Left ventricle myocardium inferior (tissue), 1 donor: ENCODE data around the gene PLIN4. TPM values are rescaled to one million over a fixed set of nuclear protein-coding genes. Genes with fewer than 3 reads are reported as not detected.
A peak's percentile ranks its signal among the peaks of the same experiment; 100 is the strongest.

Source experiments
- DNase-seq: peaks from one replicate; pipeline ENCODE4 v3.0.0-alpha.2; 2020
- H3K27ac ChIP-seq: fragments of 200-600 bp; replicated peaks from 2 replicates; pipeline ENCODE4 v1.8.0; 2021
- H3K27me3 ChIP-seq: fragments of 200-600 bp; 2 replicates; pipeline ENCODE4 v1.8.0; 2021; ENCODE audit warnings: low read depth
- H3K36me3 ChIP-seq: fragments of 200-600 bp; 2 replicates; pipeline ENCODE4 v1.8.0; 2021
- H3K4me1 ChIP-seq: fragments of 200-600 bp; 2 replicates; pipeline ENCODE4 v1.8.0; 2021
- H3K4me3 ChIP-seq: fragments of 200-600 bp; 2 replicates; pipeline ENCODE4 v1.8.0; 2021; ENCODE audit warnings: mild to moderate bottlenecking, moderate library complexity
- H3K9me3 ChIP-seq: fragments of 200-600 bp; replicated peaks from 2 replicates; pipeline ENCODE4 v1.8.0; 2021
- CTCF ChIP-seq: fragments of 200-600 bp; IDR thresholded peaks from 2 replicates; pipeline ENCODE4 v1.8.0; 2021; ENCODE audit warnings: antibody characterized with exemption, mild to moderate bottlenecking, borderline replicate concordance
- intact Hi-C: fragments of 100-400 bp; cut with micrococcal nuclease; formaldehyde crosslinking; loops from one replicate; pipeline ENCODE4 v1.11.0; 2022
- total RNA-seq: library from RNA; stranded (reverse); fragmentation: NEBNext Ultra II Directional; extraction: Animal tissue kit (Norgen Biotek cat#: 25700); gene quantifications from one replicate; pipeline ENCODE4 v1.2.1, GENCODE V29; 2021
- donor health status: DM: no; HTN: yes; CAD: no; lungs with severe emphysema.

Gene PLIN4
- total RNA-seq, 1 donor from 2014 or later, result 162 TPM

- Histone ChIP-seq H3K27me3 (peaks cover 28% of the 10 kb centered on the region), H3K36me3 (peaks cover 11% of the 10 kb centered on the region), H3K9me3 (no peaks in the 10 kb centered on the region), H3K4me3 (peak overlapping the region; percentile 74), H3K4me1 (peaks cover 45% of the 10 kb centered on the region), H3K27ac (peak overlapping the region; percentile 96)
- no peak for TF ChIP-seq CTCF
- intact Hi-C loops, result no loop called here
- DNase-seq, result peak; percentile 66
Measured at GRCh38 chr19:4519521-4520277, 1.4 kb upstream of the PLIN4 start.

GRCh38 chr19:4519172-4519496, 848 bp upstream of the PLIN4 start:
- no peak for DNase-seq
- no peak for TF ChIP-seq CTCF
- Histone ChIP-seq H3K9me3 (no peaks in the 10 kb centered on the region), H3K27me3 (peaks cover 28% of the 10 kb centered on the region), H3K36me3 (peaks cover 13% of the 10 kb centered on the region), H3K4me1 (peaks cover 51% of the 10 kb centered on the region), H3K4me3 (peak overlapping the region; percentile 74), H3K27ac (peak overlapping the region; percentile 96)
- intact Hi-C loops, result no loop called here

- no peak for DNase-seq
- Histone ChIP-seq H3K4me3 (peak overlapping the region; percentile 74), H3K4me1 (peaks cover 62% of the 10 kb centered on the region), H3K9me3 (no peaks in the 10 kb centered on the region), H3K27me3 (peaks cover 28% of the 10 kb centered on the region), H3K36me3 (peaks cover 22% of the 10 kb centered on the region), H3K27ac (peak overlapping the region; percentile 96)
- no peak for TF ChIP-seq CTCF
- intact Hi-C loops, result no loop called here
Measured at GRCh38 chr19:4517451-4518057, 732 bp downstream of the PLIN4 start.

- intact Hi-C loops, result no loop called here
- H3K27ac ChIP-seq, result peak overlapping the region; percentile 96
- H3K27me3 ChIP-seq, result peaks cover 28% of the 10 kb centered on the region
- DNase-seq, result peak; percentile 54
- H3K36me3 ChIP-seq, result peaks cover 22% of the 10 kb centered on the region
- no peaks in the 10 kb centered on the region for H3K9me3 ChIP-seq
- TF ChIP-seq CTCF, result no peak
- H3K4me3 ChIP-seq, result peak overlapping the region; percentile 74
- peaks cover 63% of the 10 kb centered on the region for H3K4me1 ChIP-seq
Measured at GRCh38 chr19:4516939-4517300, 1.4 kb downstream of the PLIN4 start.

- Histone ChIP-seq H3K4me3 (peak overlapping the region; percentile 74), H3K27me3 (peaks cover 28% of the 10 kb centered on the region), H3K4me1 (peaks cover 68% of the 10 kb centered on the region), H3K27ac (peak overlapping the region; percentile 96), H3K36me3 (peaks cover 22% of the 10 kb centered on the region), H3K9me3 (no peaks in the 10 kb centered on the region)
- no peak for TF ChIP-seq CTCF
- intact Hi-C loops, result no loop called here
- DNase-seq, result no peak
Measured at GRCh38 chr19:4516199-4516938, 1.9 kb downstream of the PLIN4 start.
